Liver (tissue), 3 donors: ENCODE results near the gene INTS3.

Experiments used
- HNF4G ChIP-seq: IDR thresholded peaks from 2 replicates; pipeline ENCODE4 v1.6.1; 2016; ENCODE audit warnings: antibody characterized with exemption
- RAD21 ChIP-seq, 2 donors: IDR thresholded peaks; 2 replicates each; pipeline ENCODE4 v1.6.1; 2016; ENCODE audit warnings: antibody characterized with exemption in 2 of 2, mild to moderate bottlenecking in 2 of 2
- RXRA ChIP-seq, 2 donors: IDR thresholded peaks; 2 replicates each; pipeline ENCODE4 v1.6.1; 2017 to 2018; ENCODE audit warnings: antibody characterized with exemption in 2 of 2, mild to moderate bottlenecking in 1 of 2
- SP1 ChIP-seq: IDR thresholded peaks from 2 replicates; pipeline ENCODE4 v1.6.1; 2018; ENCODE audit warnings: antibody characterized with exemption, mild to moderate bottlenecking
- YY1 ChIP-seq: IDR thresholded peaks from 2 replicates; pipeline ENCODE4 v1.6.1; 2016; ENCODE audit warnings: antibody characterized with exemption, mild to moderate bottlenecking
- TF ChIP-seq, protein P1 (sequence below): fragments of 150-350 bp; IDR thresholded peaks from 2 replicates; pipeline ENCODE4 v1.5.1; 2017; ENCODE audit warnings: improper control_type of control experiment, low read depth, low read length; ENCODE audit not compliant: missing input control
- TF ChIP-seq, protein P2 (sequence below): IDR thresholded peaks from 2 replicates; pipeline ENCODE4 v1.6.1; 2016; ENCODE audit warnings: antibody characterized with exemption
- TF ChIP-seq, protein P3 (sequence below): IDR thresholded peaks from 2 replicates; pipeline ENCODE4 v1.6.1; 2016; ENCODE audit warnings: antibody characterized with exemption
- donor health status: healthy.
- donor health status: healthy.

DNA sequence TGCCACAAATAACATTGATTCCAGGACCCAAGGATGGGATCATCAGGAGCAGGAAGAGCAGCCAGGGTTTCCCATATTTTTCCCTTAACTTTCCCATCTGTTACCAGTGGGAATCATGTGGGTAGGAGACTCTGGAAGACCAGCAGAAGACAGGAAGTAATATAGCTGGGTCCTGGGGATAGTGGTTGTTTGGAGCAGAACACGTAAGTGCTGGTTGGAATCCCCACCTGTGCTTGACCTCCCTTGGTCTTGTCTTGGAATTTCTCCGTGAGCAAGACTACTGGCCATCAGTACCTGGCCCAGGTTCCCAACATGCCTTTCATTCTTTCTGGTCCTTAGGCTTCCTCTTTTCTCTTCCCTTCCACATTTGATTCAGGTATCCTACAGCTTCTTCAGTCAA is 26.4 kb downstream of the INTS3 start:
- TF ChIP-seq, protein P1, sequence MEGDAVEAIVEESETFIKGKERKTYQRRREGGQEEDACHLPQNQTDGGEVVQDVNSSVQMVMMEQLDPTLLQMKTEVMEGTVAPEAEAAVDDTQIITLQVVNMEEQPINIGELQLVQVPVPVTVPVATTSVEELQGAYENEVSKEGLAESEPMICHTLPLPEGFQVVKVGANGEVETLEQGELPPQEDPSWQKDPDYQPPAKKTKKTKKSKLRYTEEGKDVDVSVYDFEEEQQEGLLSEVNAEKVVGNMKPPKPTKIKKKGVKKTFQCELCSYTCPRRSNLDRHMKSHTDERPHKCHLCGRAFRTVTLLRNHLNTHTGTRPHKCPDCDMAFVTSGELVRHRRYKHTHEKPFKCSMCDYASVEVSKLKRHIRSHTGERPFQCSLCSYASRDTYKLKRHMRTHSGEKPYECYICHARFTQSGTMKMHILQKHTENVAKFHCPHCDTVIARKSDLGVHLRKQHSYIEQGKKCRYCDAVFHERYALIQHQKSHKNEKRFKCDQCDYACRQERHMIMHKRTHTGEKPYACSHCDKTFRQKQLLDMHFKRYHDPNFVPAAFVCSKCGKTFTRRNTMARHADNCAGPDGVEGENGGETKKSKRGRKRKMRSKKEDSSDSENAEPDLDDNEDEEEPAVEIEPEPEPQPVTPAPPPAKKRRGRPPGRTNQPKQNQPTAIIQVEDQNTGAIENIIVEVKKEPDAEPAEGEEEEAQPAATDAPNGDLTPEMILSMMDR = no peak
- TF ChIP-seq YY1 (no peak), HNF4G (no peak), SP1 (no peak), RAD21 (IDR thresholded peaks at IDR 0.05) (no peak), RXRA (IDR thresholded peaks at IDR 0.05) (no peak)
- TF ChIP-seq, protein P2, sequence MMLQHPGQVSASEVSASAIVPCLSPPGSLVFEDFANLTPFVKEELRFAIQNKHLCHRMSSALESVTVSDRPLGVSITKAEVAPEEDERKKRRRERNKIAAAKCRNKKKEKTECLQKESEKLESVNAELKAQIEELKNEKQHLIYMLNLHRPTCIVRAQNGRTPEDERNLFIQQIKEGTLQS = no peak
- TF ChIP-seq, protein P3, sequence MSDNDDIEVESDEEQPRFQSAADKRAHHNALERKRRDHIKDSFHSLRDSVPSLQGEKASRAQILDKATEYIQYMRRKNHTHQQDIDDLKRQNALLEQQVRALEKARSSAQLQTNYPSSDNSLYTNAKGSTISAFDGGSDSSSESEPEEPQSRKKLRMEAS = no peak
